ENCODE data around the gene SCRN1.

SCRN1 gene

GRCh38 chr7:30001998-30002397, 12.4 kb upstream of the SCRN1 start:
- peak; percentile 94 for DNase-seq

DNA sequence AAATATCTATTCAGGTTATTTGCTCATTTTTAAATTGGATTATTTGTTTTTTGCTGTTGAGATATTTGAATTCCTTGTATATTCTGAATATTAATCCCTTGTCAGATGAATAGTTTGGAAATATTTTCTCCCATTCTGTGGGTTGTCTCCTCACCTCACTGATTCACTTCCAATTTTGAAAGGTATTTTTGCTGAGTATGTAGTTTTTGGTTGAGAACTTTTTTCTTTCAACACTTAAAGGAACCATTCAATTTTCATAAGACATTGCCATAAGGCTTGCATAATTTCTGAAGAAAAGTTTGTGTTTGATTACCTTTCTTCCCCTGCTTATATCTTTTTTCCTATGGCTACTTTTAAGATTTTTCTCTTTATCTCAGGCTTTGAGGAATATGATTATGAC, 8.9 kb upstream of the SCRN1 start:
- no peak for DNase-seq

DNA sequence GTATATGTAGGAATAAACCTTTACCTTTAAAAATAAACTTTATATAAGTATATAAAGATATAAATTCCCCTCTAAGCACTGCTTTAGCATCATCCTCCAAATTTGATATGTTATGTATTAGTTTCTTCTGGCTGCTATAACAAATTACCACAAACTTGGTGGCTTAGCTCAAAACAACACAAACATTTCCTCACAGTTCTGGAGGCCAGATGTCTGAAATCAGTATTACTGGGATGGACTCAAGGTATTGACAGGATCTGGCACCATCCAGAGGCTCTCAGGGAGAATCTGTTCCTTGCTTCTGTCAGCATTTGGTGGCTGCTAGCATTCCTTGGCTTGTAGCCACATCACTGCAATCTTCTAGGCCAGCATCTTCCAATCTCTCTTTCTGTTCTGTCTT, 6.7 kb upstream of the SCRN1 start:
- no peak for DNase-seq

- no peak for DNase-seq
Measured at GRCh38 chr7:29995652-29996051, 6.1 kb upstream of the SCRN1 start.

- no peak for DNase-seq
Measured at GRCh38 chr7:29993140-29993539, 3.5 kb upstream of the SCRN1 start.

DNA sequence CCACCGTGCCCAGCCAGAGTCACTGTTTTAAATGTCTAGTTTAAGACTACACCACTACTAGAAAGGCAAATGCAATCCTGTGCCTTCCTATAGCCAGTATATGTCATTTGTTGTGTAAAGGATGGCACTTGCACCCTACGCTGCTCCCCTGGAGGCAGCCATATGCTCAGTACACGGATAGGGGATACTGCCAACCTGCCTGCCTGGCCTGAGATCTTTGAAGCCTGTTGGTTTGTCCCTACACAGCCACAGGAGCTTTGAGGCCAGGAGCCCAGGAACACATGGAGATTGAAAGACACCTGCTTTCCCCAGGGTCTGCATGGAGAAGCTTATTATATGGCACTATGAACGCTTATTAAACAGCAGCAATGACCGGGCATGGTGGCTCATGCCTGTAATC, 2.3 kb upstream of the SCRN1 start:
- DNase-seq = no peak

- DNase-seq = no peak
Measured at GRCh38 chr7:29990931-29991330, 1.3 kb upstream of the SCRN1 start.

GRCh38 chr7:29988424-29989256, 961 bp downstream of the SCRN1 start:
- DNase-seq = no peak

- DNase-seq = no peak
Measured at GRCh38 chr7:29987811-29988317, 1.7 kb downstream of the SCRN1 start.

- DNase-seq = no peak
Measured at GRCh38 chr7:29987083-29987482, 2.5 kb downstream of the SCRN1 start.

DNA sequence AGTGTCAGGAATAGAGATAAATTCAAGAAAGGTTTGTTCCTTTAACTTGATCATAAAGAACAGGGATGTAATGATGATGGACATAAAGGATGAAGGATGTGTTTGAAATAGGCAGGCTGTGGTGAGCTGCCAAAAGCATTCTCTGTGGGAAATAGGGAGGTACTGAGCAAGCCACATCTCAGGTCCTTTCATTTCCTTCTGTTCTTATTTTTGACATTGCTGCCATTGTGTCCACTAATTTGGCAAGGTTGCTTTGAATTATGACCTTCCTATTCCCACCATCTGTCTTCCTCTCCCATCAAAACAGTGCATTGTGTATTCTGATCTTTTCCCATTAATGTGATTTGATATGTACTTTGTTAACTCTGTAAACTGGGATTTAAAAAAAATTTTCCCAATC, 9.4 kb downstream of the SCRN1 start:
- DNase-seq = no peak

DNA sequence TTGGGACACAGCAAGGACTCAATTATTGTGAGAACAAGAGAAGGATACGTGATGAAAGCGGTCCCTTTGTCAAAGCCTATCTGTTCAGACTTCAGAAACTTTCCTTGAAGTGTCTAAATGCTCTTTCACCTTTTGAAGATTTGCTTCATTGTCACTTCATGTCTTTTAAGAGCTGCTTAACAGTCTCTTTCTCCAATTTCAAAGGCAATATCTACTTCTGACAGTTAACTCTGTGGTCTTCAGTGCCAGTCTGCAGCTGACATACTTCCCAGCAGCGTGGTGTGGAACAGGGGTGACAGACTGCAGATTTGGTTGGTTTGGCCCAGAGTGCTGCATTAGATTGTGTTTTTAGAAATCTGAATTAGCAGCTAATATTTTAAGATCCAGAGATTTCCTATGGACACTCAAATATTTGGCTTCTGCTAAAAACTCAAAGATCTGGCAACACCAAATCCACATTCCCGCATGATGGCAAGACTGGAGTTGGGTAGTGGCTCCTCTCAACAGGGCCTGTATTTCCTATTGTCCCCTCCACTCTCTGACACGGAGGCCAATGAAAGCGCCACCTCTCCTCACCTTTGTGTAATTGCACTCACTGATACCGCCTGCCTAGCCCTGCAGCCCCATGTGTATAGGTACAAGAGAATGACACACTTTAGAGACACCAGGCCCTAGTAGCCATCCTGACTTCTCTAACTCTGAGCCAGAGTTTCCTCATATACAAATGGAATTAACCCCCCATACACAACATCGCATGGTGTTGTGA, 11.5 kb downstream of the SCRN1 start:
- no peak for DNase-seq

DNA sequence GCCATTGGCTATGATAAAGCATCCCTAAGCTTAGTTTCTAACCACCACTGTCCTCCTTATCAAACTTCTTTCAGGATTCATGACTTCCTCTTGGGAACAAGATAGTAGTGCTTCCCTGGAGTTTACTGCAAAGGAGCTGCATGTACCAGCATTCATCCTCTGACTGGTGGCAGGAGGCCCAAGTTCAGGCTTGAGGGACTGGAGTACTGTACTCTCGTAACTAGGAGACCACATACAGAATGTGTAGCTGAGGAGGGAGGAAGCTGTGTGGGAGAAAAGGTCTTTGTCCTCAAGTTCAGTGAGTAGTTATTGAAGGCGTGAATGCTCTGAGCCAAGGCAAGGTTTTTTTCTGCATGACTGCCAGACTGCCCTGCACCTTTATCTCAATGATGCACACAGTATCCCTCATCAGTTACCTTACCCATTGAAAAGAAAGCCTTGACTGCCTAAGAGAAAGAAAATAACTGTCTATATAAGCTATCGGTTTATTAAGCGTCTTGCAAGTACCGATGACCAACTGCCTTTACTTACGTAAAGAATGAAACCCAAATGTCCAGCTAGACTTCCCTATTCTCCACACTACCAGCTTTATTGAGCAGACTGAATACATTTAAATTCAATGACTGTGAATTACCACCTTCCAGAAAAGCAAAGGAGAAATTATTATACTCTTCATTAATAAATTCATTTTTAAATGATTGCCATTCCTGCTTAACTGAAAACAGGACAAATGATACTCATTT, 12.8 kb downstream of the SCRN1 start:
- no peak for DNase-seq

DNA sequence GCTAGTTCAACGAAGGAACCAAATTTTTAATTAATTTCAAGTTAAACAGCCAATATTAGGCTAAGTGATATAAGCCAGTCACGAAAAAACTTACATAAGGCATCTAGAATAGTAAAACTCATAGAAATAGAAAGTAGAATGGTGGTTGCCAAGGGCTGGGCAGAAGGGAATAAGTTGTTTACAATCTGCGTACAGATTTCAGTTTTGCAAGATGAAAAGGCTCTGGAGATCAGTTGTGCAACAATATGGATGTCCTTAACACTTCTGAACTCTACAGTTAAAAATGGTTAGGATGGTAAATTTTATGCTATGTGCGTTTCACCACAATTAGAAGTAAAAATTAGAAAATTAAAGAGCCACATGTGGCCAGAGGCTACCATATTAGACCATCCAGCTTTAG, 13.3 kb downstream of the SCRN1 start:
- no peak for DNase-seq

DNA sequence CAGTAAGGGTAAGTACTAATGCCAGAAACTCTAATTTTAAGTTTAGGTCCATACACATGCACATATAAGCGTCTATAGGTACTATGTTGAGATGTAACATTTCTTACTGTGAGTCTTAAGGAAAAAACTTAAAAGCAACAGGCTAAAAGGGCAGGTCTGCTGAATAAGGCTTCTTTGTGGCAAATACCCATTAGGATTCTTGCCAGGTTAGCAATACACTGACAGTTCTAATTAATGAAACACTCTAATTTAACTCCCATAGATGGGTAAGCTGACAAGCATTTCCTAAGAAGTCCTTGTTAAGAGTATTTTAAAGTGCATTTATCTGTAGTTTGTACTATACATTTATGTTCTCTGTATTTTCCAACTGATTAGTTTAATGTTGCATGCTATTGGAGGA, 14.0 kb downstream of the SCRN1 start:
- DNase-seq = no peak

GRCh38 chr7:29974286-29974685, 15.3 kb downstream of the SCRN1 start:
- DNase-seq = no peak

- no peak for DNase-seq
Measured at GRCh38 chr7:29972315-29972669, 17.3 kb downstream of the SCRN1 start.

DNA sequence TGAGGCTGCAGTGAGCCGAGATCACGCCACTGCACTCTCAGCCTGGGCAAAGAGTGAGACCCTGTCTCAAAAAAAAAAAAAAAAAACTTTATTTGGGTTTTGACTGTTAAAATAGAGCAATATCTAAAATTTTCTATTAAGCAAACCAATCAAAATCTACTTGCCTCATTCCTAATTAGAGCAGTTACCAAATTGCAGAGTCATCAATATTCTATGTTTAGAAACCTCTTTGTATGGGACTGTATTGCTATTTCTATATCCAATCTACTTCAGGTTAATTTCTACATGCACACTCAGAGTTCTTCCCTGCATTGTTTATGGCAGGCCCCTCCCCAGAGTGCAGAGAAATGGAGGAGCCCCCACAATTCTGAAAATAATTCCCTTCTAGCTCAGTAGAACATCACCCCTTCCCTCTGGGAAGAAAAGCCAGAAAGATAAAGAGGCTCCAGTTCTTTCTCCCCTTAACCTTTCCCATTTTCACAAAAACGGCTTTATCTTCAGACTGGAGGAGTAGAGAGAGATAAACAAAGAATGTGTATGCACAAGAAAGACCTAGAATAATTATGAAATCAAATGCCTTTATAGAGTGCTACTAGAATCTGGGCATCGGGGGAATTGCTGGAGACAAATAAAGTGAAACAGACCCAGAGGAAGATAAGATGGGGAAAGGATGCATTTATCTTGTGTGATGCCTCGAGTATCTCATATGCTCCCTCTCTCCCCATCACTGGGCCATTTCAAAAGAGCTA, 17.9 kb downstream of the SCRN1 start:
- no peak for DNase-seq

GRCh38 chr7:29970158-29970557, 19.4 kb downstream of the SCRN1 start:
- DNase-seq = no peak

DNA sequence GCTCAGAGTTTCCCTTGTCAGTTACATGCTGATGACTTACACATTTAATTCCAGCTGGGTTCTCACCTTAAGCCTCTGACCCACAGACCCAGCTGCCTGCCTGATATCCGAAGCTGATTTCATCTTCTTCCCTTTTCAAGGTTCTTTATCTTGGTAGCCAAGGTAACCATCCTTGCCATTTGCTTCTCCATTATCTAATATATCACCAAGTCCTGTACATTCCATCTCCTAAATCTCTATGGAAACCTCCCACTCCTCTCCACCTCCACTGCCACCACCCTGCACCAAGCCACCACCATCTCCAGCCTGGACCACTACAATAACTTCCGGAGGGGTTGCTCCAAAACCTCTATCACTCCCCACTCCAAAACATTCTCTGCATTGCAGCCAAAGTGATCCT, 19.9 kb downstream of the SCRN1 start:
- no peak for DNase-seq

- no peak for DNase-seq
Measured at GRCh38 chr7:29968683-29969395, 20.8 kb downstream of the SCRN1 start.

DNA sequence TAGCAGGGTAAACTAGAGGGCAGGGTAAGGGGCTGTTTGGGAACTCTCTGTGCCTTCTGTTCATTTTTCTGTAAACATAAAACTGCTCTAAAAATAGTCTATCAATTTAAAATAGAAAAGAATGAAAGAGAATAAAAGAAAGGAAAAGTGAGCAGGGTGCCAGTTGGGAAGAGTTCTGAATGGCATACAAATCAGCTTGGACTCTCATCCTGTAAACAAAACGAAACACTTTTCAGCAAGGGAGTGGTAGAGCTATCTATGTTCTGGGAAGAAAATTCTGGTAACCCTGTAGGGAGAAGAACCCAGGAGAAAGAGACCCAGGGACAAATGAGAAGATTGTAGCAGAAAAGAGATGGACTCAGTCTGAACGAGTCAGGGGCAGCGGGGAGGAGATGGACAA, 24.6 kb downstream of the SCRN1 start:
- no peak for DNase-seq

All from NCI-H1436 (cell line).